Right lobe of liver (tissue), 6 donors: ENCODE data around the gene DPH1. TPM values are rescaled to one million over a fixed set of nuclear protein-coding genes. Genes with fewer than 3 reads are reported as not detected.

Experiments used
- ATAC-seq, 4 donors: fragments of 200-7000 bp; cut with Tn5 transposase; one replicate each; pipeline ENCODE4 v1.9.1; 2020; ENCODE audit warnings: mild to moderate bottlenecking in 4 of 4, moderate library complexity in 4 of 4
- DNase-seq, 3 donors: peaks; one replicate each; pipeline ENCODE4 v3.0.0-alpha.2; 2020
- H3K27ac ChIP-seq, 3 donors: fragments of 200-600 bp; one replicate each; pipeline ENCODE4 v1.8.0; 2022
- H3K27me3 ChIP-seq, 2 donors: fragments of 200-600 bp; one replicate each; pipeline ENCODE4 v1.8.0; 2022
- H3K36me3 ChIP-seq, 4 donors: fragments of 200-600 bp; sonication (generic) in 1 of 4; one replicate each; pipeline versions ENCODE4 v1.5.1 to v1.8.0; 2017 to 2022; ENCODE audit warnings: control low read depth in 1 of 4
- H3K4me1 ChIP-seq, 4 donors: fragments of 200-600 bp; sonication (generic) in 1 of 4; one replicate each; pipeline versions ENCODE4 v1.5.1 to v1.8.0; 2017 to 2022; ENCODE audit warnings: control low read depth in 1 of 4
- H3K4me3 ChIP-seq, 3 donors: fragments of 200-600 bp; one replicate each; pipeline ENCODE4 v1.8.0; 2022
- H3K9me3 ChIP-seq, 4 donors: fragments of 200-600 bp; sonication (generic) in 1 of 4; one replicate each; pipeline versions ENCODE4 v1.5.1 to v1.8.0; 2017 to 2022; ENCODE audit warnings: control low read depth in 1 of 4
- CTCF ChIP-seq, 4 donors: fragments of 200-600 bp in 3 of 4; fragments of 450-650 bp in 1 of 4; IDR thresholded peaks; one replicate each; pipeline versions ENCODE4 v1.5.1 to v1.8.0; 2016 to 2022; ENCODE audit warnings: antibody characterized with exemption in 4 of 4, mild to moderate bottlenecking in 2 of 4
- POLR2A ChIP-seq: fragments of 450-650 bp; IDR thresholded peaks from one replicate; pipeline ENCODE4 v1.6.1; 2017; ENCODE audit warnings: antibody characterized with exemption, mild to moderate bottlenecking
- WGBS: methylation state at CpG from one replicate; pipeline ENCODE4 v1.1.6; 2018; ENCODE audit warnings: low coverage, low lambda C conversion rate; ENCODE audit not compliant: insufficient coverage; ENCODE audit errors: missing lambda C conversion rate; 5-methylcytosine and 5-hydroxymethylcytosine counted together
- intact Hi-C, 2 donors: fragments of 100-400 bp; cut with DNase I; formaldehyde crosslinking; loops; one replicate each; pipeline versions ENCODE4 v1.11.2 to v1.14.1; 2022
- total RNA-seq, 6 experiments: library from RNA; depleted of rRNA in 2 of 6; stranded (reverse); fragments of >200 nt in 2 of 6; fragmentation: NEBNext Ultra II Directional in 3 of 6; extraction: Animal tissue kit (Norgen Biotek cat#: 25700) in 3 of 6; gene quantifications; one replicate each; pipeline versions ENCODE4 v1.1.0 to v1.2.4, GENCODE V29; 2016 to 2023
- donor health status: DM: no; HTN: yes; CAD: no.
- donor health status: DM: no; HTN: no; CAD: no.
- donor health status: DM: no; HTN: no; CAD: no.
- donor health status: DM: no; HTN: yes; CAD: no.
- donor health status: DM: no; HTN: yes; CAD: no.

The DPH1 gene
- total RNA-seq, 6 experiments from 2014 or later, result 20.0 to 41.1 (median 25.4) TPM

- ATAC-seq (no peak), DNase-seq (no peak)
- no peaks in the 10 kb centered on the region for H3K36me3 ChIP-seq
- no peak overlapping the region for H3K4me3 ChIP-seq
- H3K27ac ChIP-seq, result no peak overlapping the region
- TF ChIP-seq POLR2A, result no peak
- no peak for TF ChIP-seq CTCF (IDR thresholded peaks at IDR 0.05)
- intact Hi-C loops, result no loop called here
- H3K9me3 ChIP-seq, result no peaks in the 10 kb centered on the region
- 100% methylated on average over 1 of the region's 4 CpGs for WGBS
- H3K27me3 ChIP-seq, result no peaks in the 10 kb centered on the region
- H3K4me1 ChIP-seq, result no peaks in the 10 kb centered on the region
Measured at GRCh38 chr17:1985686-1986085, 44.3 kb upstream of the DPH1 start.

GRCh38 chr17:1986783-1987451 lies 43.0 kb upstream of the DPH1 start:
- Histone ChIP-seq H3K27me3 (no peaks in the 10 kb centered on the region), H3K27ac (no peak overlapping the region), H3K4me1 (no peaks in the 10 kb centered on the region), H3K4me3 (no peak overlapping the region), H3K9me3 (no peaks in the 10 kb centered on the region), H3K36me3 (no peaks in the 10 kb centered on the region)
- DNase-seq (no peak), ATAC-seq (no peak)
- intact Hi-C loops, result no loop called here
- no peak for TF ChIP-seq CTCF (IDR thresholded peaks at IDR 0.05)
- TF ChIP-seq POLR2A, result no peak
- WGBS, result 89% methylated on average over 9 of the region's 18 CpGs

GRCh38 chr17:1989135-1989534 lies 40.8 kb upstream of the DPH1 start:
- Histone ChIP-seq H3K27ac (no peak overlapping the region), H3K4me1 (no peaks in the 10 kb centered on the region), H3K4me3 (no peak overlapping the region), H3K9me3 (no peaks in the 10 kb centered on the region), H3K36me3 (no peaks in the 10 kb centered on the region), H3K27me3 (no peaks in the 10 kb centered on the region)
- WGBS, result 91% methylated on average over 10 of the region's 10 CpGs
- no peak for DNase-seq
- no peak for TF ChIP-seq POLR2A
- no peak for TF ChIP-seq CTCF (IDR thresholded peaks at IDR 0.05)
- intact Hi-C loops, result no loop called here
- no peak for ATAC-seq

GRCh38 chr17:1992541-1992940 lies 37.4 kb upstream of the DPH1 start:
- H3K27ac ChIP-seq, result no peak overlapping the region
- WGBS, result 81% methylated on average over 5 of the region's 10 CpGs
- peaks cover 0 to 27% (median 6%) of the 10 kb centered on the region in 4 donors for H3K4me1 ChIP-seq
- no peaks in the 10 kb centered on the region for H3K27me3 ChIP-seq
- no peak overlapping the region for H3K4me3 ChIP-seq
- ATAC-seq (no peak), DNase-seq (no peak)
- intact Hi-C loops, result no loop called here
- TF ChIP-seq POLR2A (no peak), CTCF (IDR thresholded peaks at IDR 0.05) (no peak)
- no peaks in the 10 kb centered on the region for H3K36me3 ChIP-seq
- no peaks in the 10 kb centered on the region for H3K9me3 ChIP-seq
